Effector memory CD4-positive, alpha-beta T cell (primary cell): Measurements from ENCODE around the gene IFNA14.
"Not testable (repeated sequence)": the region's sequence is repeated elsewhere in the genome, so short reads cannot be mapped to it uniquely, and the experiment has no call there.

Experiments
- DNase-seq, 3 donors: peaks; one replicate each; pipeline ENCODE4 v3.0.0-alpha.2; 2020
- H3K27ac ChIP-seq: 2 replicates; pipeline ENCODE4 v1.7.0; 2013; ENCODE audit warnings: mild to moderate bottlenecking, low read length, moderate library complexity; ENCODE audit not compliant: insufficient read depth, poor library complexity, severe bottlenecking
- H3K27me3 ChIP-seq: replicated peaks from 2 replicates; pipeline ENCODE4 v1.7.0; 2013; ENCODE audit warnings: mild to moderate bottlenecking, low read length; ENCODE audit not compliant: insufficient read depth, control insufficient read depth, poor library complexity, severe bottlenecking
- H3K36me3 ChIP-seq: 2 replicates; pipeline ENCODE4 v1.7.0; 2013; ENCODE audit warnings: mild to moderate bottlenecking, low read length, moderate library complexity; ENCODE audit not compliant: control insufficient read depth, insufficient read depth
- H3K4me1 ChIP-seq: 2 replicates; pipeline ENCODE4 v1.7.0; 2013; ENCODE audit warnings: low read length, mild to moderate bottlenecking; ENCODE audit not compliant: control insufficient read depth, insufficient read depth, poor library complexity, severe bottlenecking
- H3K4me3 ChIP-seq: 2 replicates; pipeline ENCODE4 v1.7.0; 2013; ENCODE audit warnings: low read length, low read depth, mild to moderate bottlenecking; ENCODE audit not compliant: insufficient read depth, poor library complexity, severe bottlenecking
- H3K9me3 ChIP-seq: 2 replicates; pipeline ENCODE4 v1.7.0; 2013; ENCODE audit warnings: mild to moderate bottlenecking, low read length, moderate library complexity; ENCODE audit not compliant: control insufficient read depth

IFNA14 gene

GRCh38 chr9:21228122-21228521 lies 11.7 kb downstream of the IFNA14 start, which contains the start of gene IFNA17:
Gene IFNA17 (minus strand): TSS chr9:21228222. CDS start chr9:21228173, 49 bp downstream.
- no peak for DNase-seq

GRCh38 chr9:21217211-21217610 lies 22.6 kb downstream of the IFNA14 start, which contains the start of gene IFNA16:
Gene IFNA16 (minus strand): TSS chr9:21217311. CDS start chr9:21217305, 6 bp downstream.
- not testable (repeated sequence) for H3K4me3 ChIP-seq, H3K4me1 ChIP-seq, H3K9me3 ChIP-seq, H3K36me3 ChIP-seq, H3K27me3 ChIP-seq, DNase-seq, H3K27ac ChIP-seq

More at GRCh38 chr9:21228122-21228521, 11.7 kb downstream of the IFNA14 start, which contains the start of gene IFNA17:
- H3K4me1 ChIP-seq, result no peaks in the 10 kb centered on the region
- no peak within 1 kb of the TSS for H3K4me3 ChIP-seq
- no peaks in the 10 kb centered on the region for H3K9me3 ChIP-seq
- no peaks in the 10 kb centered on the region for H3K27me3 ChIP-seq
- no peak within 1 kb of the TSS for H3K27ac ChIP-seq
- H3K36me3 ChIP-seq, result no peaks in the 10 kb centered on the region

GRCh38 chr9:21213411-21214326 lies 26.1 kb downstream of the IFNA14 start:
- not testable (repeated sequence) for H3K4me3 ChIP-seq, DNase-seq, H3K9me3 ChIP-seq, H3K27ac ChIP-seq, H3K4me1 ChIP-seq, H3K27me3 ChIP-seq, H3K36me3 ChIP-seq

- not testable (repeated sequence) for H3K27me3 ChIP-seq, H3K4me1 ChIP-seq, H3K36me3 ChIP-seq, H3K27ac ChIP-seq, DNase-seq, H3K4me3 ChIP-seq, H3K9me3 ChIP-seq
Measured at GRCh38 chr9:21212160-21212559, 27.6 kb downstream of the IFNA14 start.

- not testable (repeated sequence) for H3K4me3 ChIP-seq, H3K4me1 ChIP-seq, H3K9me3 ChIP-seq, H3K27ac ChIP-seq, H3K27me3 ChIP-seq, H3K36me3 ChIP-seq, DNase-seq
Measured at GRCh38 chr9:21210782-21211181, 29.0 kb downstream of the IFNA14 start.

- H3K9me3 ChIP-seq, result no peaks in the 10 kb centered on the region
- no peak overlapping the region for H3K27ac ChIP-seq
- no peak for DNase-seq
- no peaks in the 10 kb centered on the region for H3K27me3 ChIP-seq
- no peak overlapping the region for H3K4me3 ChIP-seq
- H3K36me3 ChIP-seq, result no peaks in the 10 kb centered on the region
- no peaks in the 10 kb centered on the region for H3K4me1 ChIP-seq
Measured at GRCh38 chr9:21210311-21210710, 29.5 kb downstream of the IFNA14 start.

- DNase-seq, H3K4me3 ChIP-seq, H3K36me3 ChIP-seq, H3K4me1 ChIP-seq, H3K27me3 ChIP-seq, H3K9me3 ChIP-seq, H3K27ac ChIP-seq: not testable (repeated sequence)
Measured at GRCh38 chr9:21207043-21207442, 32.8 kb downstream of the IFNA14 start, which contains the start of gene IFNA10. Gene IFNA10 (minus strand): TSS chr9:21207143. CDS start chr9:21207097, 46 bp downstream.

GRCh38 chr9:21205204-21205603 lies 34.6 kb downstream of the IFNA14 start:
- no peak for DNase-seq
- Histone ChIP-seq H3K9me3 (no peaks in the 10 kb centered on the region), H3K4me3 (no peak overlapping the region), H3K27ac (no peak overlapping the region), H3K27me3 (no peaks in the 10 kb centered on the region), H3K36me3 (no peaks in the 10 kb centered on the region), H3K4me1 (no peaks in the 10 kb centered on the region)

GRCh38 chr9:21202105-21202504 lies 37.7 kb downstream of the IFNA14 start, which contains the start of gene IFNA7:
Gene IFNA7 (minus strand): TSS chr9:21202205. CDS start chr9:21202165, 40 bp downstream.
- not testable (repeated sequence) for H3K9me3 ChIP-seq, DNase-seq, H3K27ac ChIP-seq, H3K4me1 ChIP-seq, H3K27me3 ChIP-seq, H3K36me3 ChIP-seq, H3K4me3 ChIP-seq
